Stomach (tissue), 9 donors: ENCODE results near the gene OSBPL9. TPM values are rescaled to one million over a fixed set of nuclear protein-coding genes. Genes with fewer than 3 reads are reported as not detected.
"Not testable (repeated sequence)": the region's sequence is repeated elsewhere in the genome, so short reads cannot be mapped to it uniquely, and the experiment has no call there.

Source experiments
- DNase-seq, 2 donors: peaks; one replicate each; pipeline versions ENCODE4 v3.0.0 to v3.0.0-alpha.2; 2013 to 2019
- H3K27ac ChIP-seq, 5 donors: fragments of 200-600 bp in 4 of 5; sonication (generic) in 4 of 5; one replicate each; pipeline ENCODE4 v1.5.1; 2013 to 2019; ENCODE audit warnings: mild to moderate bottlenecking in 1 of 5, moderate library complexity in 1 of 5
- H3K27me3 ChIP-seq, 3 donors: fragments of 200-600 bp; sonication (generic); one replicate each; pipeline ENCODE4 v1.5.1; 2017 to 2019; ENCODE audit warnings: mixed run types in 1 of 3
- H3K36me3 ChIP-seq, 4 donors: fragments of 200-600 bp; sonication (generic); 1 replicate in 3 of 4; 2 replicates in 1 of 4; pipeline ENCODE4 v1.5.1; 2016 to 2019
- H3K4me1 ChIP-seq, 4 donors: fragments of 200-600 bp; sonication (generic); one replicate each; pipeline ENCODE4 v1.5.1; 2016 to 2019
- H3K4me3 ChIP-seq, 4 donors: fragments of 200-600 bp; sonication (generic) in 3 of 4; one replicate each; pipeline ENCODE4 v1.5.1; 2016 to 2019; ENCODE audit warnings: mild to moderate bottlenecking in 1 of 4
- H3K9me3 ChIP-seq, 4 donors: fragments of 200-600 bp; sonication (generic); one replicate each; pipeline ENCODE4 v1.5.1; 2016 to 2019
- EP300 ChIP-seq: sonication (generic); formaldehyde crosslinking; IDR thresholded peaks from one replicate; pipeline ENCODE4 v1.6.1; 2017; ENCODE audit warnings: antibody characterized with exemption
- POLR2A ChIP-seq, 4 donors: fragments of 450-650 bp; IDR thresholded peaks; one replicate each; pipeline ENCODE4 v1.6.1; 2016; ENCODE audit warnings: antibody characterized with exemption in 4 of 4, control low read depth in 2 of 4, mild to moderate bottlenecking in 1 of 4, moderate library complexity in 1 of 4
- POLR2AphosphoS5 ChIP-seq, 3 donors: sonication (generic); formaldehyde crosslinking; IDR thresholded peaks; one replicate each; pipeline ENCODE4 v1.6.1; 2016; ENCODE audit warnings: antibody characterized with exemption in 3 of 3
- WGBS, 5 donors: extraction: QIAGEN DNeasy Blood & Tissue Kit in 3 of 5; methylation state at CpG; one replicate each; pipeline versions ENCODE4 v1.1.5 to v1.1.7; 2013 to 2018; 5-methylcytosine and 5-hydroxymethylcytosine counted together
- intact Hi-C: fragments of 100-400 bp; cut with DNase I; formaldehyde crosslinking; loops from one replicate; pipeline ENCODE4 v1.15.1; 2023; ENCODE audit warnings: low total_unique reads
- polyA plus RNA-seq, 3 donors: library from polyadenylated mRNA; stranded (reverse); fragments of 200-250 nt; gene quantifications; one replicate each; pipeline ENCODE4 v1.2.3, GENCODE V29; 2013
- total RNA-seq, 5 donors: library from RNA; depleted of rRNA; stranded (reverse); fragments of >200 nt; gene quantifications; one replicate each; pipeline versions ENCODE4 v1.1.0 to v1.2.3, GENCODE V29; 2014 to 2016
- TF ChIP-seq, protein P1 (sequence below), 7 experiments: fragments of 450-650 bp in 4 of 7; fragments of 200-600 bp in 3 of 7; sonication (generic) in 3 of 7; IDR thresholded peaks; one replicate each; pipeline ENCODE4 v1.5.1; 2016 to 2019; ENCODE audit warnings: antibody characterized with exemption in 7 of 7, control low read depth in 2 of 7, mild to moderate bottlenecking in 1 of 7
- donor health status: healthy with polysubstance abuse.
- donor health status: Bipolar disorder and iron deficiency.
- donor health status: healthy.

OSBPL9 gene
- total and polyA plus RNA-seq, 8 donors, result 29.8 to 461 (median 109) TPM

DNA sequence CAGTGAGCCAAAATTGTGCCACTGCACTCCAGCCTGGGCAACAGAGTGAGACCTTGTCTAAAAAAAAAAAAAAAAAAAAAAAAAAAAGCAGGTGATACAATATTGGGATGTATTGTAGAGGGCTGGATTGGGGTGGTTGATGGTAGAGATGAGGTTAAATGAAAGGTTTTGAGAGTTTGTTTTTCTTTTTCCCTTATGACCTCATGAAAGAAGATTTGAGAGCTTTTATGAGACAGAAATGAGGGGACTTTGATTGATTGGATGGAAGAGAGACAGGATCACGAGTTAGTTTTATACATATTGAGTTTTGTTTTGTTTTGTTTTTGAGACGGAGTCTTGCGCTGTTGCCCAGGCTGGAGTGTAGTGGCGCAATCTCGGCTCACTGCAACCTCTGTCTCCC lies 27.1 kb downstream of the OSBPL9 start:
- TF ChIP-seq EP300, result no peak
- no peak for TF ChIP-seq POLR2A (IDR thresholded peaks at IDR 0.05)
- TF ChIP-seq POLR2AphosphoS5 (IDR thresholded peaks at IDR 0.05), result no peak
- TF ChIP-seq, protein P1, sequence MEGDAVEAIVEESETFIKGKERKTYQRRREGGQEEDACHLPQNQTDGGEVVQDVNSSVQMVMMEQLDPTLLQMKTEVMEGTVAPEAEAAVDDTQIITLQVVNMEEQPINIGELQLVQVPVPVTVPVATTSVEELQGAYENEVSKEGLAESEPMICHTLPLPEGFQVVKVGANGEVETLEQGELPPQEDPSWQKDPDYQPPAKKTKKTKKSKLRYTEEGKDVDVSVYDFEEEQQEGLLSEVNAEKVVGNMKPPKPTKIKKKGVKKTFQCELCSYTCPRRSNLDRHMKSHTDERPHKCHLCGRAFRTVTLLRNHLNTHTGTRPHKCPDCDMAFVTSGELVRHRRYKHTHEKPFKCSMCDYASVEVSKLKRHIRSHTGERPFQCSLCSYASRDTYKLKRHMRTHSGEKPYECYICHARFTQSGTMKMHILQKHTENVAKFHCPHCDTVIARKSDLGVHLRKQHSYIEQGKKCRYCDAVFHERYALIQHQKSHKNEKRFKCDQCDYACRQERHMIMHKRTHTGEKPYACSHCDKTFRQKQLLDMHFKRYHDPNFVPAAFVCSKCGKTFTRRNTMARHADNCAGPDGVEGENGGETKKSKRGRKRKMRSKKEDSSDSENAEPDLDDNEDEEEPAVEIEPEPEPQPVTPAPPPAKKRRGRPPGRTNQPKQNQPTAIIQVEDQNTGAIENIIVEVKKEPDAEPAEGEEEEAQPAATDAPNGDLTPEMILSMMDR (IDR thresholded peaks at IDR 0.05), result no peak
- H3K27me3 ChIP-seq, result no peaks in the 10 kb centered on the region
- intact Hi-C loops, result no loop called here
- no peak for DNase-seq
- peaks cover 18 to 63% (median 39%) of the 10 kb centered on the region in 4 donors for H3K4me1 ChIP-seq
- H3K9me3 ChIP-seq, result no peaks in the 10 kb centered on the region
- no peak overlapping the region for H3K4me3 ChIP-seq
- no peaks in the 10 kb centered on the region for H3K36me3 ChIP-seq
- 79 to 96% (median 91%) methylated on average over 5 of the region's 5 CpGs for WGBS, 5 donors
- peak overlapping the region in 4 of 5 donors; percentile 24 to 73 (median 54) for H3K27ac ChIP-seq

DNA sequence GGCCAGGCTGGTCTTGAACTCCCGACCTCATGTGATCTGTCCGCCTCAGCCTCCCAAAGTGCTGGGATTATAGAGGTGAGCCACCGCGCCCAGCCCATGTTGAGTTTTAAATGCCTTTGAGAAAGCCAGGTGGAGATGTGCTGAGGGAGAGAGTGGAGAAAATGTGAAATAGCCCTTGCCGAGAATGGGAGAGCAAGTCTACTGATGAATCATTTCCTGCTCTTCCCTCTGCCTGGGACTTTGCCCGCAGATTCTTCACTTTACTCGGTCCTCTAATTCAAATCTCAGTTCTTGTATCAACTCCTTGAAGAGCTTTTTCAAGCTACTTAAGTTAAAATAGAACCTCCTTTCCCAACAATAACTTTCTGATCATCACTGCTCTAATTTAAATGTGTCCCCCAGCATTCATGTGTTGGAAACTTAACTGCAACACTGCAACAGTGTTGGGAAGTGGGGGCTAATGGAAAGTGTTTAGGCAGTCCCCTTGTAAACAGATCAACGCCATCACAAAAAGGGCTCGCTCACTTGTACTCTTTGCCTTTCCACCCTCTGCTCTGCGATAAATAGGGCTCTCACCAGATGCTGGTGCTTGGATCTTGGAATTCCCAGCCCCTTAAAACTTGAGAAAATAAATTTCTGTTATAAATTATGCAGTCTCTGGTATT lies 27.8 kb downstream of the OSBPL9 start:
- whole genome bisulfite sequencing, 5 donors, result 79 to 87% (median 86%) methylated on average over 10 of the region's 10 CpGs
- H3K4me1 ChIP-seq, result peaks cover 19 to 69% (median 44%) of the 10 kb centered on the region in 4 donors

DNA sequence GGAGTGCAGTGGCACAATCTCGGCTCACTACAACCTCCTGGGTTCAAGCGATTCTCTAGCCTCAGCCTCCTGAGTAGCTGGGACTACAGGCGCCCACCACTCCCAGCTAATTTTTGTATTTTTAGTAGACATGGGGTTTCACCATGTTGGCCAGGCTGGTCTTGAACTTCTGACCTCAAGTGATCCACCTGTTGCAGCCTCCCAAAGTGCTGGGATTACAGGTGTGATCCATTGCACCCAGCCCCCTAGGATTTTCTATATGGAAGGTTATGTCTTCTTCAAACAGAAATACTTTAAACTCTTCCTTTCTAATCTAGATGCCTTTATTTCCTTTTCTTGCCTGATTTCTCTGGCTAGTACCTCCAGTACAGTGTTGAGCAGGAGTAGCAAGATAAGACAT lies 29.7 kb downstream of the OSBPL9 start:
- DNase-seq, H3K27ac ChIP-seq, H3K9me3 ChIP-seq, intact Hi-C loops, H3K4me3 ChIP-seq, H3K27me3 ChIP-seq, H3K36me3 ChIP-seq: not testable (repeated sequence)
- WGBS, 5 donors, result 96 to 99% (median 98%) methylated on average over 3 of the region's 3 CpGs
- peaks cover 23 to 75% (median 37%) of the 10 kb centered on the region in 4 donors for H3K4me1 ChIP-seq

More for the DNA sequence above, 27.8 kb downstream of the OSBPL9 start:
- Histone ChIP-seq H3K36me3 (no peaks in the 10 kb centered on the region), H3K9me3 (no peaks in the 10 kb centered on the region), H3K27ac (peak overlapping the region in 4 of 5 donors; percentile 24 to 71 (median 48)), H3K4me3 (no peak overlapping the region), H3K27me3 (no peaks in the 10 kb centered on the region)
- intact Hi-C loops, result no loop called here
- TF ChIP-seq POLR2AphosphoS5 (IDR thresholded peaks at IDR 0.05) (no peak), POLR2A (IDR thresholded peaks at IDR 0.05) (no peak), EP300 (no peak)
- TF ChIP-seq, protein P1 (IDR thresholded peaks at IDR 0.05), result no peak
- no peak for DNase-seq

DNA sequence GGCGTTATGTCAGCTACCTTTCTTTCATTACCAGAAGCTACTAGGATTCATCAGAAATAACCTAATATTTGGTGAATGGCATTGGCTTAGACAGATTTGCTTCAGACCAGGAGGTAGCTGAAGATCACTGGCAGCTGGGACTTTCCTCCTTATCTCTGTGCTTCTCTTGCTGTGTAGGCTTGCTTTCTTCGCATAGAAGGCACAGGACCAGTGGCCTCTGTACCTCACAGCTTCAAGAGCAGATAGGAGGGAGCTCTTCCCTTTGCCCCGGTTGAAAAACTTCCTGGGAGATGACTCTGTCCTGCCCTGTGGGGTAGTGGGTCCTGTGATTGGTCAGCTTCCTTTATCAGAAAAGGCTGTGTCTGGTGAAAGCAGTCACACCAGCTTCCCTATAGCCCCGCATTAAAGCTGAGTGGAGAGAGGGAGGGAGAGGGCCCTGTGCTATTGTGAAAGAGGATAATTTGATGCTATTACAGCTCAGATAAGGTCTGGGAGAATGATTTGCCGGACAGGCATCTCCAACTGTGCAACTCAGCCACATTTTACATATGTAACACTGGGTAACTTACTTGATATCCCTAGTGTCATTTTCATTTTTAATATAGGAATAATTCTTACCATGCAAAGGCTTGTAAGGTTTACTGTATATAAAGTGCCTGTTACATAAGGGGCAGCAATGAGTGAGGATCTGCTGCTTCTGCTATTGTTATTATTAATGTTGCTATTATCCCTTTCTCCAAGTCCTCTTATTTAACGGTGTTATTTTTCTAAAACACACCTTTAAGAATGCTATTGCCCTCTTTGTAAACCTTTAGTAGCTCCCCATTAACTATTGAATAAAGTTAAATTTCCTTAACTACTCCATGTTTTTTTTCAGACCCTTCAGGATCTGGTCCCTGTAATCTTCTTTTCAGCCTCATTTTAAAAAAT lies 31.6 kb downstream of the OSBPL9 start:
- intact Hi-C loops, result no loop called here
- TF ChIP-seq POLR2A (IDR thresholded peaks at IDR 0.05) (no peak), EP300 (no peak), POLR2AphosphoS5 (IDR thresholded peaks at IDR 0.05) (no peak)
- TF ChIP-seq, protein P1 (IDR thresholded peaks at IDR 0.05), result no peak
- Histone ChIP-seq H3K4me1 (peaks cover 21 to 66% (median 29%) of the 10 kb centered on the region in 4 donors), H3K9me3 (no peaks in the 10 kb centered on the region), H3K27ac (peak overlapping the region in 3 of 5 donors; percentile 49 to 75 (median 56)), H3K4me3 (no peak overlapping the region), H3K36me3 (peaks cover 0 to under 1% (median 0%) of the 10 kb centered on the region in 4 donors), H3K27me3 (no peaks in the 10 kb centered on the region)
- peak in 1 of 2 donors; percentile 50 for DNase-seq
- 51 to 62% (median 58%) methylated on average over 6 of the region's 6 CpGs for WGBS, 5 donors
